IMR-90 (cell line): ENCODE measurements around the gene CKS1B. TPM values are rescaled to one million over a fixed set of nuclear protein-coding genes. Genes with fewer than 3 reads are reported as not detected.

Experiments
- ATAC-seq: fragments of 200-7000 bp; cut with Tn5 transposase; 2 replicates; pipeline ENCODE4 v1.9.1; 2020; ENCODE audit warnings: low read depth, mild to moderate bottlenecking, moderate library complexity
- BruUV-seq: library from RNA; stranded (reverse); fragments of 400-500 nt; replicated peaks from 2 replicates; lab custom pipeline; 2021; lab: Mats Ljungman, UMichigan
- CTCF ChIA-PET: fragments of 300-600 bp; formaldehyde crosslinking; extraction: SDS; loops from one replicate; lab custom pipeline; 2021; ENCODE audit warnings: antibody characterized with exemption; lab: Yijun Ruan, JAX
- POLR2A ChIA-PET: fragments of 300-600 bp; sonication (Branson Sonifier 250); formaldehyde crosslinking; loops from one replicate; lab custom pipeline; 2022; ENCODE audit warnings: antibody characterized with exemption; ENCODE audit not compliant: unreplicated experiment; lab: Charles Lee
- DNase-seq: peaks from one replicate; pipeline ENCODE4 v3.0.0; 2013
- H2AFZ ChIP-seq: replicated peaks from 2 replicates; pipeline ENCODE3; 2013; ENCODE audit warnings: low read length, mild to moderate bottlenecking; ENCODE audit not compliant: poor library complexity
- H2AK5ac ChIP-seq: 2 replicates; pipeline ENCODE4 v1.6.1; 2013; ENCODE audit warnings: low read depth, low read length, inconsistent platforms
- H2AK9ac ChIP-seq: replicated peaks from 2 replicates; pipeline ENCODE3; 2013; ENCODE audit warnings: mild to moderate bottlenecking, low read depth, low read length, moderate library complexity; ENCODE audit not compliant: poor library complexity
- H2BK120ac ChIP-seq: 2 replicates; pipeline ENCODE4 v1.6.1; 2013; ENCODE audit warnings: low read depth, low read length, inconsistent platforms
- H2BK15ac ChIP-seq: 3 replicates; pipeline ENCODE4 v1.6.1; 2013; ENCODE audit warnings: low read depth, low read length, inconsistent platforms
- H2BK20ac ChIP-seq: 2 replicates; pipeline ENCODE4 v1.6.1; 2013; ENCODE audit warnings: low read depth, mild to moderate bottlenecking, inconsistent platforms, low read length, moderate library complexity
- H2BK5ac ChIP-seq: 2 replicates; pipeline ENCODE4 v1.6.1; 2013; ENCODE audit warnings: mild to moderate bottlenecking, low read depth, low read length, inconsistent platforms; ENCODE audit not compliant: poor library complexity, severe bottlenecking
- H3K14ac ChIP-seq: replicated peaks from 2 replicates; pipeline ENCODE4 v1.6.1; 2013; ENCODE audit warnings: low read depth, low read length, inconsistent platforms
- H3K18ac ChIP-seq: 2 replicates; pipeline ENCODE4 v1.6.1; 2013; ENCODE audit warnings: low read depth, low read length, control low read depth
- H3K23ac ChIP-seq: 2 replicates; pipeline ENCODE4 v1.6.1; 2013; ENCODE audit warnings: low read depth, low read length, inconsistent platforms
- H3K27ac ChIP-seq: 2 replicates; pipeline ENCODE4 v1.5.1; 2013; ENCODE audit warnings: mild to moderate bottlenecking, control low read depth, low read length; ENCODE audit not compliant: insufficient read depth
- H3K27me3 ChIP-seq: 2 replicates; pipeline ENCODE4 v1.6.1; 2013; ENCODE audit warnings: low read length; ENCODE audit not compliant: control insufficient read depth, insufficient read depth
- H3K36me3 ChIP-seq: 2 replicates; pipeline ENCODE4 v1.6.1; 2013; ENCODE audit warnings: low read length, mixed read lengths; ENCODE audit not compliant: control insufficient read depth, insufficient read depth
- H3K4ac ChIP-seq: 2 replicates; pipeline ENCODE4 v1.6.1; 2013; ENCODE audit warnings: low read depth, low read length, inconsistent platforms
- H3K4me1 ChIP-seq: 2 replicates; pipeline ENCODE4 v1.6.1; 2013; ENCODE audit warnings: low read length, mixed read lengths; ENCODE audit not compliant: control insufficient read depth, insufficient read depth
- H3K4me2 ChIP-seq: 2 replicates; pipeline ENCODE4 v1.6.1; 2013; ENCODE audit warnings: low read depth, mild to moderate bottlenecking, control low read depth, low read length, moderate library complexity
- H3K4me3 ChIP-seq: 2 replicates; pipeline ENCODE4 v1.5.1; 2013; ENCODE audit warnings: low read depth, mild to moderate bottlenecking, control low read depth, low read length, moderate library complexity; ENCODE audit not compliant: insufficient read depth
- H3K56ac ChIP-seq: 2 replicates; pipeline ENCODE4 v1.6.1; 2013; ENCODE audit warnings: low read length, inconsistent platforms; ENCODE audit not compliant: insufficient read depth; ENCODE audit errors: extremely low read depth
- H3K79me1 ChIP-seq, 2 experiments: 2 replicates each; pipeline ENCODE4 v1.6.1; 2013; ENCODE audit warnings: low read length in 2 of 2, inconsistent platforms in 1 of 2, low read depth in 1 of 2
- H3K9ac ChIP-seq: 2 replicates; pipeline ENCODE4 v1.6.1; 2013; ENCODE audit warnings: low read depth, low read length, control low read depth
- H3K9me1 ChIP-seq: 2 replicates; pipeline ENCODE4 v1.6.1; 2013; ENCODE audit warnings: low read length, inconsistent platforms; ENCODE audit not compliant: insufficient read depth
- H3K9me3 ChIP-seq: 2 replicates; pipeline ENCODE4 v1.6.1; 2013; ENCODE audit warnings: low read length; ENCODE audit not compliant: control insufficient read depth, insufficient read depth
- H4K20me1 ChIP-seq: 2 replicates; pipeline ENCODE4 v1.6.1; 2013; ENCODE audit warnings: low read length, inconsistent platforms; ENCODE audit not compliant: insufficient read depth
- H4K5ac ChIP-seq: 2 replicates; pipeline ENCODE4 v1.6.1; 2013; ENCODE audit warnings: mild to moderate bottlenecking, low read depth, low read length, control low read depth
- H4K8ac ChIP-seq, 2 experiments: 2 replicates each; pipeline ENCODE4 v1.6.1; 2013; ENCODE audit warnings: low read depth in 2 of 2, low read length in 2 of 2, control low read depth in 1 of 2, inconsistent platforms in 1 of 2
- H4K91ac ChIP-seq: 2 replicates; pipeline ENCODE4 v1.6.1; 2013; ENCODE audit warnings: low read depth, low read length, inconsistent platforms; ENCODE audit not compliant: insufficient read depth
- CEBPB ChIP-seq: IDR thresholded peaks from 2 replicates; pipeline ENCODE4 v1.6.1; 2012; ENCODE audit warnings: low read depth, low read length, improper control_type of control experiment
- FOS ChIP-seq: fragments of 150-350 bp; IDR thresholded peaks from 2 replicates; pipeline ENCODE4 v1.6.1; 2016; ENCODE audit warnings: low read depth, low read length
- MXI1 ChIP-seq: IDR thresholded peaks from 2 replicates; pipeline ENCODE4 v1.6.1; 2012; ENCODE audit warnings: low read depth, mild to moderate bottlenecking, low read length, moderate library complexity, borderline replicate concordance
- POLR2A ChIP-seq: IDR thresholded peaks from 2 replicates; pipeline ENCODE4 v1.6.1; 2012; ENCODE audit warnings: mild to moderate bottlenecking, low read depth, low read length
- WGBS, 2 experiments: methylation state at CpG; one replicate each; pipeline versions ENCODE4 v1.1.5 to v1.1.7; 2013; ENCODE audit warnings: missing lambda C conversion rate in 2 of 2; ENCODE audit not compliant: insufficient read length in 1 of 2; ENCODE audit errors: extremely low coverage in 2 of 2; 5-methylcytosine and 5-hydroxymethylcytosine counted together
- dilution Hi-C: fragments of 300-500 bp; cut with HindIII; formaldehyde crosslinking; loops from one replicate; pipeline ENCODE4 v1.14.3; 2018; ENCODE audit warnings: low sequenced_read_pairs; ENCODE audit not compliant: unreplicated experiment
- in situ Hi-C: fragments of 300-500 bp; cut with MboI; formaldehyde crosslinking; loops from 3 replicates; pipeline ENCODE4 v1.14.3; 2019; ENCODE audit warnings: low sequenced_read_pairs, inconsistent platforms, mixed read lengths
- intact Hi-C: fragments of 100-400 bp; cut with micrococcal nuclease; formaldehyde crosslinking; loops from 2 replicates; pipeline ENCODE4 v1.10.0; 2022
- polyA plus RNA-seq, 3 experiments: library from polyadenylated mRNA; depleted of rRNA; stranded (reverse); fragments of >200 nt; gene quantifications; 2 replicates each; pipeline ENCODE4 v1.2.3, GENCODE V29; 2012; ENCODE audit warnings: low replicate concordance in 1 of 3
- total RNA-seq: library from RNA; depleted of rRNA; stranded (reverse); fragments of >200 nt; gene quantifications from 2 replicates; pipeline ENCODE4 v1.2.3, GENCODE V29; 2012

CKS1B gene
- total and polyA plus RNA-seq, 2 of the 4 experiments (the other 2 are of a cell fraction), result 140 to 195 TPM

DNA sequence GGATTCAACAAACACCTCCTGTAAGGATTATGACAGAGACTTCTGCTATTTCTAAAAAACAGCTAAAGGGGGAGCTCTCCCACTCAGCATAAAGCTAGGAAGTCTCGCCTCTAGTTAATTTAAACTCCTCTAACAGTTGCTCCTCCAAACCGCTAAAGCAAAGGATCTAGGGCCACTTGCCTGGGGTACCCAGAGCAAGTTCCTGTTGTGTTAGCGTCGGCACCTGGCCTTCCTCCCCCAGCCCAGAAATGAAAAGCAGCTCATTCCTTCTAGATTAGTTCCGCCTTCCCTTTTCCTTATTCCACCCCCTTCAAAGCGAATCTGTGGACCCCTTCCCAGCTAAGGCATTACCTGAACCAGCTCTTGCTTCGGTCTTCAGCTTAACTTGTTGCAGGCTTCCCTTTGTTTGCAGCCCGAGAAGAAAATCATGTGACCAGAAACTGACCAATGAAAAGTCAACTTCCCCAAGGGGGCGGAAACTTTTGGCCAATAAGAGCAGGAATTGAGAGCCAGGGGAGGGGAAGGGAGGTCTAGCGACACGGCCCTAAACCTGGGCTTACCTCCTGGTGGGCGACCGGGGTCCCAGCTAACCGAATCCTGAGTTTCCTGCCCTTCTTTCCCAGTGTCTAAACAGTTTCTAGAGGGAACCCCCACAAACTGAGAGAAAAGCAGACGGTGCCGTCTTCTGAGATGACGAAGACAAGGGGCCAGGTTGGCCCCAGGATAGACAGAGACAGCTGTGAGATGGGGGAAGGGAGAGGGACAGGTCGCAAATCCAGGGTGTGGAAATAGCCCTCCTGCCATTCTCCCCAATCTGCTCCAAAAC, 18.6 kb upstream of the CKS1B start, which contains the start of gene PBXIP1 (continued):
- TF ChIP-seq MXI1, result no peak
- TF ChIP-seq FOS, result no peak
- TF ChIP-seq CEBPB, result no peak

DNA sequence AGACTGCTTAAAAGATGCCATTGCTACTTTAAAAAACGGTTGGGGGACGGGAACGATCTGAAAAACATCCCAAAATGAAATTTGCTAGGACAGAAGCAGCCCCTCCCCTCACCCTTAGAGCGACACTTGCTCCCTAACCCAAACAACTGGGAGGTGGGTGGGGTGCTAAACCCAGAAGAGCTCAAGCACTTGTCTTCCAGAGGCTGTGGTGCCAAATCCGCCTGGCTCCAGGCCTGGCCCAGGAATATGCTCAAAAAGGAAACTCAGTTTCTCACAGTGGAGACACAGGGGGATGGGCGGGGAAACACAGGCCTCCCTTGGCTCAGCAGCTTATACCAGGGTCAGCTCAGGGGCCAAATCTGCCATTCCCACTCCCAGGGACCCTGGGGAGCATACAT, 17.9 kb upstream of the CKS1B start:
- H3K27ac ChIP-seq, result peak overlapping the region; percentile 29
- peaks cover 15% of the 10 kb centered on the region for H3K4me1 ChIP-seq
- BruUV-seq, result no TSS peak
- 0 out of 2 replicates have a peak overlapping the region, but pooled peaks have one; percentile 5 for H3K14ac ChIP-seq
- peak overlapping the region; percentile 26 for H3K4ac ChIP-seq
- peak overlapping the region; percentile 86 for H2AFZ ChIP-seq
- no peak overlapping the region; the same call in 1 of the 2 replicates for H3K23ac ChIP-seq
- POLR2A ChIA-PET, result interaction anchor here (0.9 to 1.2 kb wide), 2 partner anchors 20 to 61 kb away, joined by 4 to 7 read pairs; partner anchors contain the start of gene PMVK
- peaks cover 18 to 58% of the 10 kb centered on the region in 2 experiments; a peak in 3 of 4 replicates for H3K79me1 ChIP-seq
- DNase-seq (no peak), ATAC-seq (no peak)
- peaks cover 17% of the 10 kb centered on the region for H4K20me1 ChIP-seq
- peak overlapping the region; percentile 81 for H2AK9ac ChIP-seq
- CTCF ChIA-PET, result interaction anchor here (0.8 to 1.5 kb wide), 4 partner anchors 7 to 217 kb away, joined by 3 to 7 read pairs (median 4); partner anchors contain the start of gene KRTCAP2
- peak overlapping the region; percentile 70 for H4K5ac ChIP-seq
- no peaks in the 10 kb centered on the region for H3K27me3 ChIP-seq
- H3K18ac ChIP-seq, result no peak overlapping the region
- intact Hi-C loops (loop anchor here (1.0 to 5.0 kb wide), 2 partner anchors 61 to 106 kb away; partner anchors contain the start of gene EFNA4), dilution Hi-C loops (no loop called here), in situ Hi-C loops (loop anchor here (10.0 kb wide), 1 partner anchor 98 kb away; the partner anchor contains the start of gene ADAM15)
- peak overlapping the region; percentile 74 for H3K9ac ChIP-seq
- H3K9me3 ChIP-seq, result no peaks in the 10 kb centered on the region
- WGBS, 2 experiments, result no CpG with 5 or more reads among the region's 6 CpGs
- peak overlapping the region; percentile 59; the same call in 1 of the 2 replicates for H3K4me3 ChIP-seq
- H3K9me1 ChIP-seq, result peaks cover 9% of the 10 kb centered on the region
- peak overlapping the region; percentile 92 for H3K4me2 ChIP-seq
- H4K91ac ChIP-seq, result peak overlapping the region; percentile 33; the same call in 1 of the 2 replicates
- no peak overlapping the region for H2BK15ac ChIP-seq
- no peak overlapping the region for H2BK20ac ChIP-seq
- no peak overlapping the region for H3K56ac ChIP-seq
- peak overlapping the region; percentile 71 to 85 for H4K8ac ChIP-seq
- H2AK5ac ChIP-seq, result peak overlapping the region; percentile 15; the same call in 1 of the 2 replicates
- no peak overlapping the region for H2BK120ac ChIP-seq
- H2BK5ac ChIP-seq, result no peak overlapping the region
- no peak for TF ChIP-seq POLR2A
- peaks cover 10% of the 10 kb centered on the region for H3K36me3 ChIP-seq
